Peyer's patch (tissue), 4 donors: ENCODE measurements around the gene SEMA3A. TPM values are rescaled to one million over a fixed set of nuclear protein-coding genes. Genes with fewer than 3 reads are reported as not detected.

ENCODE experiments used
- DNase-seq, 3 donors: peaks; one replicate each; pipeline ENCODE4 v3.0.0-alpha.2; 2017 to 2019
- H3K27ac ChIP-seq, 4 donors: fragments of 200-600 bp; sonication (generic); one replicate each; pipeline ENCODE4 v1.5.1; 2016 to 2019
- H3K27me3 ChIP-seq, 2 donors: fragments of 200-600 bp; sonication (generic); one replicate each; pipeline ENCODE4 v1.5.1; 2019
- H3K36me3 ChIP-seq, 3 donors: fragments of 200-600 bp; sonication (generic); one replicate each; pipeline ENCODE4 v1.5.1; 2016 to 2019
- H3K4me1 ChIP-seq, 4 donors: fragments of 200-600 bp; sonication (generic); one replicate each; pipeline ENCODE4 v1.5.1; 2016 to 2019
- H3K4me3 ChIP-seq, 4 donors: fragments of 200-600 bp; sonication (generic); 1 replicate in 3 of 4; 2 replicates in 1 of 4; pipeline ENCODE4 v1.5.1; 2016 to 2019; ENCODE audit warnings: mild to moderate bottlenecking in 1 of 4
- H3K9me3 ChIP-seq, 4 donors: fragments of 200-600 bp; sonication (generic); one replicate each; pipeline ENCODE4 v1.5.1; 2016 to 2019; ENCODE audit warnings: mild to moderate bottlenecking in 1 of 4
- CTCF ChIP-seq, 6 experiments: fragments of 450-650 bp in 4 of 6; fragments of 200-600 bp in 2 of 6; sonication (generic) in 1 of 6; IDR thresholded peaks; one replicate each; pipeline ENCODE4 v1.5.1; 2017 to 2019; ENCODE audit warnings: antibody characterized with exemption in 6 of 6, mild to moderate bottlenecking in 3 of 6, moderate library complexity in 1 of 6
- POLR2A ChIP-seq, 2 donors: fragments of 450-650 bp; IDR thresholded peaks; one replicate each; pipeline ENCODE4 v1.5.1; 2017; ENCODE audit warnings: antibody characterized with exemption in 2 of 2, mild to moderate bottlenecking in 2 of 2, moderate library complexity in 2 of 2
- total RNA-seq, 4 donors: library from RNA; depleted of rRNA; stranded (reverse); fragments of >200 nt; gene quantifications; one replicate each; pipeline ENCODE4 v1.1.0, GENCODE V29; 2016

The SEMA3A gene
- total RNA-seq, 4 donors from 2014 or later, result 1.3 to 12.4 (median 3.8) TPM

- Histone ChIP-seq H3K4me3 (no peak overlapping the region), H3K36me3 (no peaks in the 10 kb centered on the region), H3K4me1 (peaks cover 0 to 5% (median 2%) of the 10 kb centered on the region in 4 donors), H3K27me3 (no peaks in the 10 kb centered on the region), H3K27ac (no peak overlapping the region), H3K9me3 (no peaks in the 10 kb centered on the region)
- DNase-seq, result no peak
- TF ChIP-seq POLR2A (IDR thresholded peaks at IDR 0.05), result no peak
- no peak for TF ChIP-seq CTCF (IDR thresholded peaks at IDR 0.05)
Observed at GRCh38 chr7:84022684-84023308, 171.8 kb downstream of the SEMA3A start.

GRCh38 chr7:84022009-84022408 lies 172.6 kb downstream of the SEMA3A start:
- Histone ChIP-seq H3K4me1 (peaks cover 0 to 5% (median 2%) of the 10 kb centered on the region in 4 donors), H3K9me3 (no peaks in the 10 kb centered on the region), H3K27ac (no peak overlapping the region), H3K4me3 (no peak overlapping the region), H3K36me3 (no peaks in the 10 kb centered on the region), H3K27me3 (no peaks in the 10 kb centered on the region)
- no peak for DNase-seq
- TF ChIP-seq CTCF (IDR thresholded peaks at IDR 0.05), result no peak
- TF ChIP-seq POLR2A (IDR thresholded peaks at IDR 0.05), result no peak

- DNase-seq, result no peak
- no peaks in the 10 kb centered on the region for H3K36me3 ChIP-seq
- no peak overlapping the region for H3K27ac ChIP-seq
- no peaks in the 10 kb centered on the region for H3K9me3 ChIP-seq
- no peaks in the 10 kb centered on the region for H3K27me3 ChIP-seq
- H3K4me3 ChIP-seq, result no peak overlapping the region
- H3K4me1 ChIP-seq, result peaks cover 0 to 5% (median 2%) of the 10 kb centered on the region in 4 donors
- TF ChIP-seq CTCF (IDR thresholded peaks at IDR 0.05), result no peak
- no peak for TF ChIP-seq POLR2A (IDR thresholded peaks at IDR 0.05)
Observed at GRCh38 chr7:84021292-84021908, 173.2 kb downstream of the SEMA3A start.

- TF ChIP-seq POLR2A (IDR thresholded peaks at IDR 0.05) (no peak), CTCF (IDR thresholded peaks at IDR 0.05) (no peak)
- Histone ChIP-seq H3K9me3 (no peaks in the 10 kb centered on the region), H3K27ac (no peak overlapping the region), H3K4me1 (no peaks in the 10 kb centered on the region), H3K36me3 (no peaks in the 10 kb centered on the region), H3K27me3 (no peaks in the 10 kb centered on the region), H3K4me3 (no peak overlapping the region)
- no peak for DNase-seq
Observed at GRCh38 chr7:84017651-84018050, 176.9 kb downstream of the SEMA3A start.

GRCh38 chr7:84013616-84014240 lies 180.9 kb downstream of the SEMA3A start:
- no peak for TF ChIP-seq POLR2A (IDR thresholded peaks at IDR 0.05)
- no peak for TF ChIP-seq CTCF (IDR thresholded peaks at IDR 0.05)
- DNase-seq, result no peak
- no peaks in the 10 kb centered on the region for H3K36me3 ChIP-seq
- H3K9me3 ChIP-seq, result no peaks in the 10 kb centered on the region
- no peak overlapping the region for H3K27ac ChIP-seq
- H3K4me3 ChIP-seq, result no peak overlapping the region
- no peaks in the 10 kb centered on the region for H3K4me1 ChIP-seq
- H3K27me3 ChIP-seq, result no peaks in the 10 kb centered on the region
